Cardiac fibroblast (primary cell): Measurements from ENCODE around the gene ARHGAP10.

Experiments
- DNase-seq, 2 donors: peaks; one replicate each; pipeline versions ENCODE4 v3.0.0 to v3.0.0-alpha.2; 2010; ENCODE audit warnings: low read depth in 2 of 2
- H3K4me3 ChIP-seq, 2 donors: replicated peaks in 1 of 2; 1 replicate in 1 of 2; 2 replicates in 1 of 2; pipeline ENCODE4 v1.5.1; 2011; ENCODE audit warnings: low read depth in 2 of 2, low read length in 2 of 2, mild to moderate bottlenecking in 2 of 2, moderate library complexity in 1 of 2
- CTCF ChIP-seq: IDR thresholded peaks from one replicate; pipeline ENCODE4 v1.5.1; 2011; ENCODE audit warnings: low read depth, mild to moderate bottlenecking, low read length, inconsistent platforms

Gene ARHGAP10

GRCh38 chr4:147732518-147733235 is 789 bp downstream of the ARHGAP10 start:
- DNase-seq, result peak; percentile 42 to 55
- H3K4me3 ChIP-seq, result peak overlapping the region; percentile 90 to 92
- peak; percentile 1 for TF ChIP-seq CTCF

- peak; percentile 69 to 76 for DNase-seq
- TF ChIP-seq CTCF, result no peak
- peak overlapping the region; percentile 90 to 92 for H3K4me3 ChIP-seq
These were observed 1.9 kb downstream of the ARHGAP10 start for GRCh38 chr4:147733716-147734344.

- peak overlapping the region in 1 of 2 donors; percentile 92 for H3K4me3 ChIP-seq
- TF ChIP-seq CTCF, result no peak
- no peak for DNase-seq
These were observed 2.6 kb downstream of the ARHGAP10 start for GRCh38 chr4:147734496-147734895.

- no peak for DNase-seq
- no peak for TF ChIP-seq CTCF
- no peak overlapping the region for H3K4me3 ChIP-seq
These were observed 3.8 kb downstream of the ARHGAP10 start for GRCh38 chr4:147735413-147736301.

GRCh38 chr4:147736458-147736857 is 4.6 kb downstream of the ARHGAP10 start:
- no peak overlapping the region for H3K4me3 ChIP-seq
- peak; percentile 79 to 93 for DNase-seq
- no peak for TF ChIP-seq CTCF

- no peak overlapping the region for H3K4me3 ChIP-seq
- TF ChIP-seq CTCF, result no peak
- no peak for DNase-seq
These were observed 5.7 kb downstream of the ARHGAP10 start for GRCh38 chr4:147737623-147738022.
